ENCODE measurements around the gene FRMPD2.
"Not testable (repeated sequence)": the region's sequence is repeated elsewhere in the genome, so short reads cannot be mapped to it uniquely, and the experiment has no call there.

Gene FRMPD2

DNA sequence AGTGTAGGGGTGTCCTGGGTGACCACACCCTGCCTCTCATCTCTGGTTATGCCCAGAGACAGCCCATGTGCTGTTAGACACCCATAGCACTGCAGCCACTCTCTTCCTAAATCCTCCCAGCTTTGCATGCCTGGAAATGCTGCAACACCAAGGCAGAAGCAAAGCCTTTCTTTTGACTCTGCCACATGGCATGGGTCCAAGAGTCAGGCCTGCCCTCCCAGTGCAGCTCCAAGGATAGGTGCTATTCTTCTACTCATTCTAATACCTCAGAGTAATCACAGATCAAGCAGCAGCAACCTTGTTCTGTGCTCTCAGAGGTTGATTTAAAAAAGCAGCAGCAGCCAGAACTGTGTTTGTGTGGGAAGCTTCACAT is 23.4 kb downstream of the FRMPD2 start:
- DNase-seq (ENCODE audit: low spot score), result no peak

DNA sequence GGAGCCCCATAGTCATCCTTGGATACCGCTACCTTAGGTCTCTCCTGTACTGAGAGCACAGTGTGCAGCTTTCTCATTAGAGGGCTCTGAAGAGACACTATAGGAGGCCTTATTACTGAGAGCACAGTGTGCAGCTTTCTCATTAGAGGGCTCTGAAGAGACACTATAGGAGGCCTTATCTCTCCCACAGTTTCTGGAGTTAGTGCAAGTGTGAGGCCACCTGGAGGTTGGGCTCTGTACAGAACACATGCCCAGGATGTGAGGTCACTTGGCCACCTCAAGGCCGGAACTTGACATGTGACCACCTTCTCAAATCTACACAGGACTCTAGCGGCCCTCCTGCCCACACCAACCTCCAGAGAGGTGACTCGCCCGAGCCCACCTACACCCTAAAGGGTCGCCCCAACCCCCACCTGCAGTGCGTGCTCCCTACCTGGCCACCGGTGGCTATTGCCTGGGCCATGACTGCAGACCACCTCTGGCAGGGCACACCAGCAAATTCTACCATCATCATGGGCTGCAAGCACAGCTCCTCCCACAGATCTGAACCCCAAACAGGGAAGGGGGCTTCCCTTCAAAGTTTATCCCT is 24.6 kb downstream of the FRMPD2 start:
- no peak for DNase-seq (ENCODE audit: low spot score)

DNA sequence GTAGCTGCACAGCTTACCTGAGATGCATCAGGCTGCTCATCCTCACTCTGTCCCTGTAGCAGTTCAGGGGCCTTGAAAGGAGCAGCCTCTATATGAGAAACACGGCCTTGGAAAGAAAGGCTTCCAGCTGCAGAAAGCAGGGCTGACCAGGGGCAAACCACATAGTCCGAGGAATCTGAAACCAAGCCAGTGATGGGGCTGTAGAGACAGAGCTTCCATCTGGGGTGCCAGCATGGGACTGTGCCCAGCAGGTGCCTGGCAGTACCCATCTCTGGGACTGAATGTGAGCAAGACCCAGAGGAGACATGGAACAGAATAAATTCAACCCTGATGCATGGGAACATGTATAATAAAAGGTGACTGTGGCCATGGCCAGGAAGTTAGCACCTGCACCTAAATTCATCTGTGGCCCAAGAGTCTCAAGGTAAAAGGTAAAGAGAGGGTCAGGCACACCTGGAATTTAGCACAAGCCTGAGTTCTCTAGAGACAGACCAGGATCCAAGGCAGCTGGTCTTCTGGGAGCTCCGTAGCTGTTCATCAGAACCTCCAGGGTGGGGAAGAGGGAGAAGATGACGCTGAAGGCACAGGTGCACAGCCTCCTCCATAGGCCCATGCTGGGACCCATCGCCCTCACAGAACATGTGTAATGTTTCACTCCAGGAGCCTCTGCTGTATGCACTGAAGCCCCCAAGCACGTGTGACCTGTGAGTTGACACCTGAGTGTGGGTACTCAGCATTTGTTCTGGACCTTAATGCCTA is 25.3 kb downstream of the FRMPD2 start:
- no peak for DNase-seq (ENCODE audit: low spot score)

DNA sequence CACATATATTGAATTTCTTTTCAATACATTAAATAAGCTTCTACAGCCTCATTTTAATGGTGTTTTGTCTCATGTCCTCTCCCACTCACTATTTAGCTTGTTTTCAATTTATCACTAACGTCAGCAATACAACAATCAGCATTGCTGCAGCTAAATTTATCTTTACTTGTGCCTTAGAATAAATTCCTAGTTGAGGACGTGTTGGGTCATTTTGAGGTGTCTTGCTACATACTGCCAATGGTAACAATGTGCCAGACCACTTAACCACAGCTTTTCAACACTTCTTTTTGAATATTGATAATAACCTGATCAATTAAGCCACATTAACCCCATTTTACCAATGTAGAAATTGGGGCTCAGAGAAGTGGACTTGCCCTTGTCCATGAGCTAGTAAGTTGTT is 26.0 kb downstream of the FRMPD2 start:
- DNase-seq (ENCODE audit: low spot score), result no peak

DNA sequence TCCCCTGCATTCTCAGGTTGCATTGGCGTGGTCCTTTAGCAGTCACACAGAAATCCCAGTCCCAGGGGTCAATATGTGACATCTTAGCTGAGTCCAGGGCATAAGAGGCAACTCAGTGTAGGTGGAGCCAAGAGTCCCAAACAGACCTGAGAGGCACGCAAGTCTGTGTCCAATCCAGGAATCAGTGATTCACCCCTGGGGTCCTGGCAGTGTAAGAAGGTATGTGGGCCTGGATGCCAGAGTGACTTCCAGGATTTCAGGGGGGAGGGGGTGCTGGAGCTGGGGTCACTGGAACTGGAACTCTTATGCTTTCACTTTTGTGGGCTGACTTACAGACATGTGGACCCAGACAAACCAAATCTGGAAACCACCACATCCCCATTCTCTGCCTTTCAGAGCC is 26.8 kb downstream of the FRMPD2 start:
- DNase-seq (ENCODE audit: low spot score), result no peak

DNA sequence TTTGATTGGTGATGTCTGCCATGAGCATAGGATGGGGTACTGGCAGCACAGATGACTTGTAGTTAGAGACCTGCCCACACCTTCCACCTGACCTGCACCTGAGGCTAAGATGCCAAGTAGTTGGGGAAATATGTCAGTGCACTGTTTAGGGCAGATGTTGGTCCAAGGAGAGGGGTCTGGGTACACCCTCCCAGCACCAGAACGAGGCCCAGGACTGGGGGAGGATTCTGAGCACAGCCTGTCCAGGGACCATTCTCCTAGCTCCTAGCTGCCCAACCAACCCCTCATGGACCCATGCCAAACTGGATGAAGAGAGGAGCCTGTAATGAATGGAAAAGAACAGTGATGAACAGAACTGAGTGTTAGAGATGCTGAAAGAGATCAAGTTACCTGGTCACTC is 28.0 kb downstream of the FRMPD2 start:
- no peak for DNase-seq (ENCODE audit: low spot score)

DNA sequence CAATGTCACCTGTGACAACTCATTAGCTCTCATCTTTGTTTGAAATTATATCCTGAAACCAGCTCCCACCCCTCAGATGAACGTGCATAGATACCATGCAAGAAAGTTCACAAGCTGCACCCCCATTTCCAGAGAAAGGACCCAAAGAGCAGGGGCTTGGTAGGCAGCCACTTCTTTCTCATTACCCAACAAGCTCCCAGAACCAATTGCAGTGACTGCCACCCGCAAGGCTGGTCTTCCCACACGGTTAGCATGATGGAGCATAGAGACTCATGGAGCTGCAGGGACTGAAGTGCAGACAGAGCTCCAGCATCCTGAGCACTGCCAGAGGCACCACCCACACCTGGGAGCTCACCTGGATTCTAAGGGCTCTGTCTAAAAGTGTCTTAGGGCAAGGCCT is 28.5 kb downstream of the FRMPD2 start:
- no peak for DNase-seq (ENCODE audit: low spot score)

DNA sequence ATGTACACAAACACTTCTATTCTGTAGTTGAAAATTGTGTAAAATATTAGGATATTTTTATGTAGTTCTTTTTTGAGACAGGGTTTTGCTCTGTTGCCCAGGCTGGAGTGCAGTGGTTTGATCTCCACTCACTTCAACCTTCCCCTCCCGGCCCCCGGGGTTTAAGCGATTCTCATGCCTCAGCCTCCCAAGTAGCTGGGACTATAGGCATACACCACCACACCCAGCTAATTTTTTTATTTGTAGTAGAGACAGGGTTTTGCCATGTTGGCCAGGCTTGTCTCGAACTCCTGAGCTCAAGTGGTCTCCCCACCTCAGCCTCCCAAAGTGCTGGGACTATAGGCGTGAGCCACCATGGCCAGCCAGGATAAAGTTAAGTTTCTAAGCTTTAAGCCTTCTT is 30.6 kb downstream of the FRMPD2 start:
- DNase-seq (ENCODE audit: low spot score), result not testable (repeated sequence)

DNA sequence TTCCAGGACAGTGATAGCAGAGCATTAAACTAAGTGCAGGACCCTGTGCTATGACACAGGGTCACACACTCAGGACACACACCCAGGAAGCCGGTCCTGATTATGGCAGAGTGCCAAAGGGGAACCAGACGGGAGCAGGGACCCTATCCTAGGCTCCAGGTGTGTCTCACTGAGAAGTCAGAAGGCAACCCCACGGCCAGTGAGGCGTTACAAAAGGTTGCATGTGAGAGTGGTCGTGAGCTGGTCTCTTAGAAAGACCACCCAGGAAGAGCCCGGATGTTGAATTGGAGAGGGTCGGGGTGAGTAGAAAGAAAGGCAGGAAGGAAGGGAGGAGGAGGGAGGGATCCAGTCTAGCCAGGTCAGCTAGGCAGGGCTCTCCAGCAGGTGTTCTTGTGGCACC is 31.0 kb downstream of the FRMPD2 start:
- DNase-seq (ENCODE audit: low spot score), result no peak

DNA sequence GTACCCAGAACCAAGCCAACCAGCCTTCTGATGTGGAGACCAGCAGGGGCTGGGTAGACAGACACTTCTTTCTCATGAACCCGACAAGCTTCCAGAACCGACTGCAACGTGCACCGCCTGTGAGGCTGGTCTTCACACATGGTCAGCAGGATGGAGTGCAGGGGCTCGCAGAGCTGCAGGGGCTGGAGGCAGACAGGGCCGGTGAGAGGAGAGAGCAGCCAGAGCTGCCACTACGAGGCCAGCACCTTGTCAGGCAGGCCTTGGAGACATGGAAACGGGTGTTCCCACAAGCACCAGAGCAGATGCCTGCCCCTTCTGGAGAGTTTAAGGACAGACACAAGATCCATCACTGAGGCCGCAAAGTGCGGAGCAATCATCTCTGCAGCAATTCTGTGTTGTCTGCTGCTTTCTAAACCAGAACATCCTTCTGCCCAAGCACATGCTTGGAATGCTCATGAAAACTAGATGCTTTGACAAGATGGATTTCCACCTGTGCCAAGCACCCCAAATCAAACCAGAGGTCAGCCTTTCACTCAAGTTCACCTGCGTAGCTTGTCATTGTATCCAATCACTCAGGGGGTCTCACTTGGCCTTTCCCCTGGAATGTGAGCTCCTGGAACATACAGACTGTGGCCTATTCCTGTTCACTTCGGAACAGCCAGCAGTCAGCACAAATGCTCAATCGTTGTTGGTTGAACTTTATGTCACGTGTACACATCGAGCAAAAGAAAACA is 32.2 kb downstream of the FRMPD2 start:
- no peak for DNase-seq (ENCODE audit: low spot score)

DNA sequence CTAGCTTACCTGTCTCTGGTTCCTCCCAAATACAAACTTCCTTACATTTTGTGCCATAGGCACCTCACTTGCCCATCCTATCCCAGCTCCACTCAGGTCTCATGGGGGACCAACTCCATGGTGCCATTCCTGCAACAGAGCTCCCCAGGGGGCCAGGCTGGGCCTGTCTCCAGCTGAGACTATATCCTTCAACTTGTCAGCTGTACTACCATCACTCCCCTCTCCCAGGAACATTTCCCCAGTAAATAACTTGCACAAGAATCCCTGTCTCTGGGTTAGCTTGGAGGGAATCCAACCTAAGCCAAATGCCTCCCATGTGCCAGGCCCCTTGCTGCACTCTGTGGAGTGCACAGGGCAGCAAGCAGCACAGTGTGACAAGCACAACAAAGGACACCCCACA is 33.2 kb downstream of the FRMPD2 start:
- DNase-seq (ENCODE audit: low spot score), result no peak

DNA sequence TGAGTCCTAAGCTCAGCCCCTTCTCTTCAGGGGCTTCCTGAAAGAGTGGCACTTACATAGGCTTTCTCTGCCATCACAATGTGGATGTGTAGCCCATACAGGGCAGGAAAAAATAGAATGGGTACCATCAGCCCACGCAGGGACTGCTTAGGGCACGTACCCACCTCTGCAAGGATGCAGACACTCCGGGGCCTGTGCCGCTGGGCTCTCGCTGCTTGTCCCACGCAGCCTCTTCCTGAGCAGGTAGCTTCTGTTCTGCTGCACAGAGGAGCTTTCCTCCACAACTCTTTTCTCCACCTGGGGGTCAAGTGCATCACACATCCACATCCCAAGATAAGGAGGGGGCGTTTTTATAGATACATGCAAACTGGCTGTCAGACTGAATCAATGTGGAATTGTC is 34.3 kb downstream of the FRMPD2 start:
- no peak for DNase-seq (ENCODE audit: low spot score)

DNA sequence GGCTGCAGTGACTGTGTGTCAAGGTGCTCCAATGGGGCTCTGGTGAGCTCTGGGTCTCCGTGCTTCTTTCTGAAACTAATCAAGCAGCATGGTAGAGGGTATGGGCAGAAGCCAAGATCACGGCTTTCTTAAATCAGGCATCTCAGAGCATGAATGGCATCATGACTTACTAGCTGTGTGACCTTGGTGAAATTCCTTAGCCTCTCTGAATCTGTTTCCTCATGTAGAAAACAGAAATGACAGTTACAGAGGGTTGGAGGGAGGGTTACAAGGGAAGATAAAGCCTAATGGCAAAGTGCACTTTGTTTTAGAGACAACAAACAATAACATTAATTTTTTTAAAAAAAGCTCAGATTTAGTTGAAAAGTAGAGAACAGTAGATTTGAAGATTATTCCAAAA is 34.9 kb downstream of the FRMPD2 start:
- DNase-seq (ENCODE audit: low spot score), result no peak

DNA sequence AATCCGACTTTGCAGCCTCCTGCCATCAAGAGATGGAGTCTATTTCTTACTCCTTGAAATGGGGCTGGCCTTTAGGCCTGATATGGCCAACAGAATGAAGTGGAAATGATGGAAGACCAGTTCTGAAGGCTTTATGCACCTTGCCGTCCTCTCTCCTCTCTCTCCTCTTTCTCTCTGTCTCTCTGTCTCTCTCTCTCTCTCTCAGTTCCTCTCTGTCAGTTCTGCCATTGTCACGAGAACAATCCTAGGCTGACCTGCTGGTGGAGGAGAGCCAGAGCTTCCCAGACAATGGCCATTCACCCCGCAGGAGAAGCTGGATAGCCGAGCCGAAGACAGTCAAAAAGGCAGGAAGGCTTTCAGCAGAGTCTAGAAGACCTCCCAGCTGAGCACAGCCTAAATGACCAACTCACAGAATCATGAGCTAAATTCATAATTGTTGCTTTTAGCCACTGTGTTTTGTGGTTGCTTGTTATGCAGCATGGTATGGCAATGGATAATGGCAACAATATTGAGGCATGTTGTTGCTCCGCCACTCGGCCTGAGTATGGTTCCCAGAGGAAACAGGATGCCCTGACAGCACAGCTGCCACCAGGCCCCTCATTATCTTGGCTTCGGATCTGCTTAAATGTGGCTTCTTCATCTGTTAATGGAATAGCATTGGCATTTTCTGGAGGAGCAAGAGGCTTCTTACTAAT is 35.5 kb downstream of the FRMPD2 start:
- DNase-seq (ENCODE audit: low spot score), result no peak

DNA sequence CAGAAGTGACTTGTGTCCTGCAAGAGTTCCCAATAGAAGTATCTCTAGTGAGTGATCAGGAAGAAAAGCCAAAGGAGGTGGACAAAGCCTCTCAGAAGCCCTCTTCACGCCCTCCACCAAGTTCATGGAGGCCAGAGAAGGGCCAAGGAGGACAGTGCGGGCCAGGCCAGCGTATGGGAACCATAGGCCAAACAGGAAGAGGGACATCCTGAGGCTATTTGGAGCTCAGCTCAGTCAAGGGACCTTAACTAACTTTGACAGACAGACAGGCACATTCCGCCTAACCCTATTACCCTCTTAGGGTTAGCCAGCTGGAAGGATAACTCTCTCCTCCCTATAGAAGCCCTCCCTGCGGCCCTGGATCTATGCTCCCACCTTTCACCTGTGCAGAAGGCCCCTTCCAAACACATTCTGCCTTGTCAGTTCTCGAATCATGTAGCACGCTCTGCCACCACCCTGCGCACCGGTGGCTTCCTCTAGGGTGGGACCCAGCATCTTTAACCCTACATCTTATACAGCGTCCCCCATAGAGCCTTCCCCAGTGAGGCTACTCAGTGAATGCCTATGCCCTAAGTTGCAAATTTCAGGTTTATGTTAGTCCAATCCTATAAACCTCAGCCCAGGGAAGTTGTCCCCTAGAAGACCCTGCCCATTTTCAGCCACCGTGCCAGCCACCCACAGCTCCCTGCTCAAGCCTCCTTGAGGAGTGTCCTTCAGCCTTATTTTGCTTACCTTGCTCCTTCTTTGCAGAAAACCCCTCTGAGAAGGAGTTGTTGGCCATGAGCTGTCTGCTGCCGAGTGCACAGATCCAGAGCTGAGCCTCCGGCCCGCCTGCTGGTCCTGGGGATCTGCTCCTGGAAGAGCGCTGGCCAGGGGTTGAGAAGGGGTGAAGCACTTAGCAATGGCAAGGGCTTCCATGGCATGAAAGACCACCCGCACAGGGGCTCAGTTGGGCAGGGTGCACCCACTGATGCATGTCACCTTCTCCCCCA is 36.9 kb downstream of the FRMPD2 start:
- no peak for DNase-seq (ENCODE audit: low spot score)

DNA sequence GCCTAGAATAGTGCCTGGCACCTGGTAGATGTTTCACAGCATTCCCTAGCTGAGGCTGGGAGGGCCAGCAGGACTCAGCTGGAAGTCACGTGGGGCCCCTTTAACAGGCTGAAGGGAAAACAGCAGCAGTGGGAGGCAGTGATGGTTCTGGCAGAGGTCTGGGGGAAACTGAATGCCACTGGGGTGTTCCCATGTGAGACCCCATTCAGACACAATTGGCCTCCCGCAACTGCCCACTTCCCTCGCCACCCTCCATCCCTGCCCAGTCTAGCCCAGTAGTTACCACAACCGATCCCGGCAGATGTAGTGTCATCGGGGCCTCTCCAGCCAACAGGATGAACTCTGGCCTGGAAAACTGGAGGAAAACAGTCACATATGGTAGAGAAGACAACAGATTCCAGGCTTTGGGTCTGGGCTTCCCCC is 38.3 kb downstream of the FRMPD2 start:
- no peak for DNase-seq (ENCODE audit: low spot score)

DNA sequence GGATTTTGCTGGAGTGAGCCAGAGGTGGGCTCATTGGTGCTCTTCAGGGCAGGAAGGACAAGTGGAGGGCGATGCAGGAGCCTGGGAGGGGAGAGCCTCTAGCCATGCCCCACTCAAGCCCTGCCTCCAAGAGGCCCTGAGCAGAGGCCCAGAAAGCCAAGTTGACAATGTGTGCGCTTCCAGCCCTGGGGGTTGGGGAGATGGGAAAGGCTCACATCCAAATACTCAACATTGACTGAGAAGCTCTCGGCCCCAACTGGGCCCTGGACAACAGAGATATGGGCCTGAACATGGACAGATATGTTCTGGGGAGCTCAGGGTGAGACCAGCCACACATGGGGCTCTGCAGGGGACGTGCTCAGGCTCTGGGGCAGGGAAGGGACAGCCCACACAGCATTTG is 39.0 kb downstream of the FRMPD2 start:
- no peak for DNase-seq (ENCODE audit: low spot score)

DNA sequence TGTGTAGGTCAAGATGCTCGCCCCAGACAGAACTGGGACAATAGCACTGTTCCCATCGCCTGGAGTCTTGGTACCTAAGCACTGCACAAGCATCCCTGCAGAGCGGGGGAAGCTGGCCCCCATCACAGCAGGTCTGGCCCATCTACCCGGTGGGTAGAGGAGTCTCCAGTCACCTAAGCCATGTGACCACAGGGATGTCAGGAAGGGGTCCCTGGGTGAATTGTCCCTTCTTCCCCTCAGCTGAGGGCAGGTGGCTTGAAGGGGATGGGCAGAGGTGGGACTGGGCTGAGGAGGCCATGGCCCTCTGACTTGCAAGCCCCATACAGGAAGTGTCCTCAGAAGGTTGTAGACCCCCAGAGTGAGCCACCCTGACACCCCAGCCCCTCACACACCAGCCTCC is 39.7 kb downstream of the FRMPD2 start:
- no peak for DNase-seq (ENCODE audit: low spot score)

DNA sequence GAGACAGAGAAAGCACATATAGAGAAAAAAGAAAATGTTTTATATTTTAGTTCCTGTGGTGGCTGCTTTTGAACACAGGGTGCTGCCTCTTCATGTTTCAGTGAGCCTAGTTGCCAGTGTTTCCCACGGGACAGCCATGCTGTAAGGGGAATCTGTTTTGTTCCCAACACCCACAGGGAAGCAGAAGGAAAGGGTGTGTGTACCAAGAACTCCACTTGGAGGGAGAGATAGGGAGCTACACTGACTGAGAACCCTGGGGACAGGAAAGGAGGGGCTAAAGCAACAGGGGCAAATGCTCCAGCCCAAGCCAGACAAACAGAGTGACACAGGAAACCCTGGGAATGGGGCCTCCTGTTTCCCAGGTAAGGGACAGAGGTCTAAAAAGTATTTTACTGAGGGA is 40.2 kb downstream of the FRMPD2 start:
- DNase-seq (ENCODE audit: low spot score), result no peak

DNA sequence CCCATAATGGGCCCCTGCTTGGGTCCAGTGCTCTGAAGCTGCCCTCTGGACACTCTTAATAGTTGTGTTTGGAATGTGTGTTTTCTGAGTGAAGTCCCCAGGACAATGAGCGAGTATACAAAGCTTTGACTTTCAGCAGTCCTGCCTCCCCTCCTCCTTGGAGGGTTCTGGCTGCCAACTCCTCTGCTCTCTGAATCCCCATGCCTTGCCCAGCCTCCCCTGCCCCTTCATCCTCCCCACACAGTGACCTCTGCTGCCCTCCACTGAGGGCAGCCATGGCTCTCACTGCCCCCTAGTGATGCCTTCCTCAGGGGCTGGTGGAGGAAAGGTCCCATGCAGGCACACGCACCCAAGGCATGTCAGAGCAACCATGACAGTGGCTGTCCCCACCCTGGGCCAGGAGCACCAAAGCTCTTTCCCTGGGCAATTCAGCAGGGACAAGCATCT is 40.9 kb downstream of the FRMPD2 start:
- DNase-seq (ENCODE audit: low spot score), result no peak

DNA sequence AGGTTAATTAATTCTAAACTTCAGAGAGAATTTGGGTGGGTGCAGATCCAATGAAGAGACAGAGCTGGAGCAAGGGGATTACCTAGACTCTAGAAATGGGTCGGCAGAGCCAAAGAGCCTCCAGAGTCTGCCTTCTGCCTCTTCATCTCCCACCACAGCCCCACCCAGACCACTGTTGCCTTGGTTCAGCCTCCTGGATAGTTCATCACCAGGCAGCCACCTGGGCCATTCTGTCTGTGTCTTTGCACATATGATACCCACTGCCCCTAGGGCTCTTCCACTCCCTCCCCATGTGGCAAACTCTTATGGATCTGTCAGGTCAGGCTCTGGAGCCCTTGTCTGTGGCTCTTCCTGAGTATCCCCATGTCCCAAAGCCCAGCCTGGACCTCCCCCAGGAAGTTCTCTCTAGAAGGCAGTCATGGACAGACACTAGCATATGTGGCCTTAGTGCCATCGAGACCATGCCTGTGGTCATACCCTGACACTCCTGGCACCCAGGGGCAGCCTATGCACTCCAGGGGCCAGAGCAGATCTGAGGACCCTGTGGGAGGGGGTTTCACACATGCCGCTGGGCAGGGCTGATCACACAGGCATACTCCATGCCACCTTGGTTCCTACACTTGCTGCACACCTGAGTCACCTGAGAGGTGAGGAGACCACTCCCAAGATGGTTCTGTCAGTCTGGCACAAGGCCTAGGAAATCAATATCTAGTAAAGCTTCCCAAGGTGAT is 41.6 kb downstream of the FRMPD2 start:
- no peak for DNase-seq (ENCODE audit: low spot score)

Measured in SW480 (cell line).